Thymus (tissue), 11 donors: ENCODE measurements around the gene TMEM235. TPM values are rescaled to one million over a fixed set of nuclear protein-coding genes. Genes with fewer than 3 reads are reported as not detected.

Experiments used
- DNase-seq, 9 donors: peaks; one replicate each; pipeline ENCODE4 v3.0.0-alpha.2; 2013; ENCODE audit warnings: low spot score in 9 of 9, low read depth in 6 of 9, missing footprints in 1 of 9
- H3K27ac ChIP-seq, 2 donors: one replicate each; pipeline ENCODE4 v1.5.1; 2013; ENCODE audit warnings: control low read depth in 1 of 2, low read depth in 1 of 2, low read length in 1 of 2, mild to moderate bottlenecking in 1 of 2, moderate library complexity in 1 of 2
- H3K27me3 ChIP-seq, 2 donors: one replicate each; pipeline ENCODE4 v1.5.1; 2013; ENCODE audit warnings: low read length in 1 of 2; ENCODE audit not compliant: control insufficient read depth in 2 of 2, insufficient read depth in 1 of 2
- H3K36me3 ChIP-seq, 2 donors: one replicate each; pipeline ENCODE4 v1.5.1; 2013; ENCODE audit warnings: low read length in 1 of 2, mild to moderate bottlenecking in 1 of 2, moderate library complexity in 1 of 2; ENCODE audit not compliant: control insufficient read depth in 2 of 2, insufficient read depth in 2 of 2
- H3K4me1 ChIP-seq, 2 donors: one replicate each; pipeline ENCODE4 v1.5.1; 2013; ENCODE audit warnings: low read length in 2 of 2; ENCODE audit not compliant: control insufficient read depth in 2 of 2, insufficient read depth in 2 of 2
- H3K4me3 ChIP-seq, 2 donors: one replicate each; pipeline ENCODE4 v1.5.1; 2013; ENCODE audit warnings: low read length in 2 of 2, control low read depth in 1 of 2, mild to moderate bottlenecking in 1 of 2
- H3K9me3 ChIP-seq, 2 donors: one replicate each; pipeline ENCODE4 v1.5.1; 2013; ENCODE audit warnings: low read length in 1 of 2, mild to moderate bottlenecking in 1 of 2; ENCODE audit not compliant: control insufficient read depth in 2 of 2, insufficient read depth in 1 of 2
- WGBS: extraction: QIAGEN DNeasy Blood & Tissue Kit; methylation state at CpG from one replicate; pipeline ENCODE4 v1.1.7; 2013; 5-methylcytosine and 5-hydroxymethylcytosine counted together
- polyA plus RNA-seq: library from polyadenylated mRNA; stranded (reverse); fragments of 200-250 nt; gene quantifications from one replicate; pipeline ENCODE4 v1.2.3, GENCODE V29; 2013
- total RNA-seq: library from RNA; stranded (reverse); fragments of 120-200 nt; gene quantifications from one replicate; pipeline ENCODE4 v1.2.4, GENCODE V29; 2013
- donor health status: healthy.

The TMEM235 gene
- total and polyA plus RNA-seq, 2 donors = 0.50 to 1.8 TPM

DNA sequence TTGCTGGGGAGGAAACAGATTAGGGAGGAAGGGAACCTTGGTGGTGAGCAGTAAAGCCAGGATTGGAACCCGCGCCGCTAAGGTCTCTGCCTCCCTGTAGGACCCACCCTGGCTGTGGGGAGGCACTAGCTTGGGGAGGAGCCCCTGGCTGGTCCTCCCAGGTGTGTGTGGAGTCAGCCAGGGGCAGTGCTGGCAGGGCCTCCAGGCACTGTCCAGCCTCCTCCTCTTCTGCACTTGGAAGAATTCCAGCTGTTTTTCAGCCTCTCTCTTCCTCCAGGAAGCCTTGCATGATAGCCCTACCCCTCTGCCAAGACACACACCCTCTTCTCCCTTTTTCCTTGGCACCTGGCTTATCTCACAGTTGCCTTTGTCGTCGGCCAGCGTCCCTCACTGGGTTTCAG lies 34.8 kb downstream of the TMEM235 start:
- Histone ChIP-seq H3K36me3 (peaks cover 0 to 6% of the 10 kb centered on the region in 2 donors), H3K27me3 (no peaks in the 10 kb centered on the region), H3K27ac (peak overlapping the region in 1 of 2 donors; percentile 44), H3K4me3 (no peak overlapping the region), H3K4me1 (peaks cover 52 to 93% of the 10 kb centered on the region in 2 donors), H3K9me3 (peaks cover 0 to 7% of the 10 kb centered on the region in 2 donors)
- DNase-seq = no peak
- WGBS = 96% methylated on average over 6 of the region's 6 CpGs

DNA sequence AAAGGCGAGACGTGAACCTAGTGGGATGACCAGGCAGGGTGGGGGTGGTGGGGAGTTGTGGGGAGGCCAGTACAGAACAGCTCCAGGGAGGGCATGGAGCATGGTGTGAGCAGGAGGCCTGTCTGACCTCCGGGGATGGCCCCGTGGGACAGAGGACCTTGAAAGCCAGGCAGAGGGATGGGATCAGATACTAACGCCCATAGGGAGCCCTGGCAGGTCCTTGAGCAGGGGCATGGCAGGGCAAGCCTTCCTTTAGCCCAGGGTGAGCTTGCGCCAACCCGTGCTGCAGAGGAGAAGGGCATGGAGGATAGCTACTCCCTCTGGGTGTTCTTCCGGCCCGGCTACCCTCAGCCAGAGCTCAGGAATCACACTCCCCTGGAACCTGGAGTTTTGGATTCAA lies 35.3 kb downstream of the TMEM235 start:
- H3K27ac ChIP-seq = peak overlapping the region in 1 of 2 donors; percentile 44
- DNase-seq = no peak
- H3K4me1 ChIP-seq = peaks cover 52 to 94% of the 10 kb centered on the region in 2 donors
- H3K9me3 ChIP-seq = peaks cover 0 to 7% of the 10 kb centered on the region in 2 donors
- no peaks in the 10 kb centered on the region for H3K27me3 ChIP-seq
- H3K36me3 ChIP-seq = peaks cover 0 to 6% of the 10 kb centered on the region in 2 donors
- no peak overlapping the region for H3K4me3 ChIP-seq
- 99% methylated on average over 9 of the region's 9 CpGs for WGBS

DNA sequence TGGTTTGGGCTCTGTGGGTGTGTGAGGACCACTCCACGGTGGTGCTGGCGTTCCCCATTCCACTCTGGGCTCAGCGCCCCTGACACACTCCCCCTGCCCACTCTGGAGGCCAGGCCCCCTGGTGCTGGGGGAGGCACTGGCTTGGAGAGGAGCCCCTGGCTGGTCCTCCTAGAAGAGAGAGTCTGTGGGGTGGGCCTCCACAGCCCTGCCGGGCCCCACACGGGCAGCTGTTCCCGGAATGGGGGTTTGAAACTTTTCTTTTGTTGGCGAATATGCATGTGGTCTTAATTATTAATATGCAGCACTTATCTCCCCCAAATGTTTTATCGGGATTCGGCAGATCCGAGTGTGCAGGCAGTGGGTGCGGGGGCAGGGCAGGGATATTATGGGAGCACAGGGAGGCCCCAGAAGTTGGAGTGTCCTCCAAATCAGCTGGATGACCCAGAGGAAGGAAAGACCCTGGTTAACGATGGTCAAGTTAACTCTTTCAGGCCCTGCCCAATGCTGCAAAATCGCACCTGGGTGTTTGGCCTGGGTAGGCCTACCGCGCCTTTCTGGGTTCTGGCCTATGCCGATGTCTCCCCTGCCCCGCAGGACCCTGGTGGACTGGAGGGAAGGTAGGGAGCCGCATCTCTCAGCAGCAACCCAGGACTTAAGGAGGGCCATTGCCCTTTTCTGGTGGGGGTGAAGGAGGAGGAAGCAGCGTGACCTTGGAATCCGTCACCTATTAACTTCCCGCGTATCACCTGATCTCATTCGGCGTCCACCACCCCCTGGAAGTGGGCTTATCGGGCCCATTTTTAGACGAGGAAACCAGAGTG lies 36.0 kb downstream of the TMEM235 start:
- peak overlapping the region in 1 of 2 donors; percentile 44 for H3K27ac ChIP-seq

DNA sequence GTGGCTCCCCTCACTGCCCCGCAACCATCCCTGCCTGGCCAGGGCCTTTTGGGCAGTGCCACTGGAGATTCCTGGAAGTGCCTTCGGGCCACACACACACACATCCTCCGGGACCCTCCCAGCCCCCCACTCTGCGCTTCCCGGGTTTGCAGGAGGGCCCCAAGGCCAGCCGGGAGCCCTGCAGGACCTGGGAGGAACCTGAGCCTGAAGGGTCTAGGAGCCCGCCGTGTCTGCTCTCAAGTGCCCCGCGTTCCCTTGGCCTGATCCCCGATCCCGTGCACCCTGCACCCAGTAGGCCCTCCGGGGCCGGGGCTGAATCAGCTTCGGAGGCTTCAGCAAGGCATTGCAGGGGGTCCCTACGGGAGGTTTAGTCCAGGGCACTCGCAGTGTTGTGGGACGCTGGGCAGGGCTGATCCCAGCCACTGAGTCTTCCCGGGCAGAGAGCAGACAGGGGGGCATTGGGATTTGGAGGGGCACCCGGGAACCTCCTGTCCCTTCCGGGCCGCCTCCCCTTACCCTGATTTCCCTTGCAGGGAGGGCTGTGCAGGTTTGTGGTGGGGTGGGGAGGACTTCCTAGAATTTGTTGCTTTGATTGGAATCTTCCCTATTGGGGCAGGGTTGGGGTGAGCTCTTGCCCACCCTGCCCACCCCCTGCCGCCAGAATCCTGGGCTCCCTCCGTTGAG lies 36.9 kb downstream of the TMEM235 start:
- 91% methylated on average over 24 of the region's 24 CpGs for WGBS
- Histone ChIP-seq H3K27ac (no peak overlapping the region), H3K4me3 (no peak overlapping the region), H3K27me3 (no peaks in the 10 kb centered on the region), H3K4me1 (peaks cover 53 to 94% of the 10 kb centered on the region in 2 donors), H3K9me3 (peaks cover 0 to 13% of the 10 kb centered on the region in 2 donors), H3K36me3 (peaks cover 5 to 6% of the 10 kb centered on the region in 2 donors)
- DNase-seq = no peak

More for the DNA sequence above, 36.0 kb downstream of the TMEM235 start:
- peaks cover 0 to 7% of the 10 kb centered on the region in 2 donors for H3K9me3 ChIP-seq
- H3K4me1 ChIP-seq = peaks cover 51 to 94% of the 10 kb centered on the region in 2 donors
- H3K27me3 ChIP-seq = no peaks in the 10 kb centered on the region
- no peak overlapping the region for H3K4me3 ChIP-seq
- 95% methylated on average over 26 of the region's 26 CpGs for WGBS
- peaks cover 0 to 6% of the 10 kb centered on the region in 2 donors for H3K36me3 ChIP-seq
- no peak for DNase-seq

DNA sequence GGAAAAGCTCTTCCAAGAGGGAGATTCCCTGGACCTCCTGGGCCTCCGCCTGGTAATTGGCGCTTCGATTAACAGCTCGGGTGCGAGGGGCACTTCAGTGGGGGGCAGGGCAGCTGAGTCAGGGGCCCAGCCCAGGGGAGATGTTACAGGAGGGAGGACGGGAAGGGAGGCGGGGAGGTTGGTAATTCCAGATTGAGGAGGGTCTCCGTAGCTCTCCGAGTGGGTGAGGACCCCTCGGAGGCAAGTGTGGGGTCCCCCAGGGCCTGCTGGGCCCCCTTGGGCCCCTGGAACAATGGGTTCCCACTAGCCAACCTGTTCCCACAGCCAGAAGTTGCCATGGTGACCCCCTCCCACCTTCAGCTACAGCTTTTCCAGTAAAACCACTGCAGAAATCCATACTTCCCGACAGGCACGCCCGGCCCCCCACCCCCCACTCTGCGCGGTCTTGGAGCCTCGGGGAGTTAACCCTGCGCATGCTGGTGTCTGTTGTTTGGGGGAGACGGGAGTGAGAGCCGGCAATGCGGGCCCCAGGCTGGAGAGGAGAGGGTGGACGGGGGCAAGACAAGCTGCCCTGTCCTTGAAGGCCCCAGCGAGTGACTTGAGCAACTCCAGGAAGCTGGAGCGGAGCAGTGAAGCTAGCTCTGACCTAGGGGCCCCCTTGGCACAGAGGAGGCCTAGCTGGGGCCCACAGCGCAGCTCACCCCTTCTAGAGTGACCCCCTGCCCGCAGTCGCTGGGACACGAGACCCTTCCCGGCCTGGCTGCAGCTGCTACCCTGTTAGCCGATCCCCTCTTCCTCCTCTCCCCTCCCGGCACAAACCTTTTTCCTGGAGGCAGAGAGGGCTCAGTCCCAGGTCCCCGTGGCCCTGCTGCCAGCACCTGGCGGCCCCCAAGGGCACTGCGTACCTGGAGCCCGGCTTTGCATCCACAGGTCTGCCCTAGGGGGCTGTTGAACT lies 37.8 kb downstream of the TMEM235 start:
- peaks cover 6 to 11% of the 10 kb centered on the region in 2 donors for H3K36me3 ChIP-seq
- no peak overlapping the region for H3K4me3 ChIP-seq
- H3K27ac ChIP-seq = peak overlapping the region; percentile 65 to 89
- WGBS = 91% methylated on average over 34 of the region's 34 CpGs
- no peaks in the 10 kb centered on the region for H3K27me3 ChIP-seq
- H3K4me1 ChIP-seq = peaks cover 53 to 94% of the 10 kb centered on the region in 2 donors
- DNase-seq = no peak
- peaks cover 2 to 20% of the 10 kb centered on the region in 2 donors for H3K9me3 ChIP-seq

DNA sequence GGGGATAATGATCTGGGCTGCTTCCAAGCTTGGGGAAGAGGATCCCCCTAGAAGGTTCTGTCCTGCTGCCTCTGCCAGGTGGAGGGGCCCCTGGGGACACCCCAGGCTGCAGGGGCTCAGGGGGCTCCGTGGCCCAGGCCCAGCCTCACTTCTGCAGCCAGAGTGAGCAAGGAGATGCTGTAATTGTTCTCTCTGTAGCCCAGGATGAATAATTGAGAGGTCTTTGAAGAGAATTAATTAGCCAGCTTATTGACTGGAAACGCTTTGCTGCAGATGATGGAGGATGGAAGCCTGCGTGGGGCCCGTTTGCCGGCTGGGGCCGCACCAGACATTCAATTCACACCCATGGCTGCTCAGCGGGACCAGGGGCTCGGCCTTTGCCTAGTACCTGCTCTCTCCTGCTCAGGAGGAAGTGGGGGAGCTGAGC lies 38.5 kb downstream of the TMEM235 start:
- Histone ChIP-seq H3K9me3 (peaks cover 2 to 20% of the 10 kb centered on the region in 2 donors), H3K4me3 (no peak overlapping the region), H3K36me3 (peaks cover 6 to 11% of the 10 kb centered on the region in 2 donors), H3K27me3 (no peaks in the 10 kb centered on the region), H3K4me1 (peaks cover 54 to 97% of the 10 kb centered on the region in 2 donors), H3K27ac (peak overlapping the region; percentile 65 to 89)
- no peak for DNase-seq
- WGBS = 88% methylated on average over 8 of the region's 8 CpGs

DNA sequence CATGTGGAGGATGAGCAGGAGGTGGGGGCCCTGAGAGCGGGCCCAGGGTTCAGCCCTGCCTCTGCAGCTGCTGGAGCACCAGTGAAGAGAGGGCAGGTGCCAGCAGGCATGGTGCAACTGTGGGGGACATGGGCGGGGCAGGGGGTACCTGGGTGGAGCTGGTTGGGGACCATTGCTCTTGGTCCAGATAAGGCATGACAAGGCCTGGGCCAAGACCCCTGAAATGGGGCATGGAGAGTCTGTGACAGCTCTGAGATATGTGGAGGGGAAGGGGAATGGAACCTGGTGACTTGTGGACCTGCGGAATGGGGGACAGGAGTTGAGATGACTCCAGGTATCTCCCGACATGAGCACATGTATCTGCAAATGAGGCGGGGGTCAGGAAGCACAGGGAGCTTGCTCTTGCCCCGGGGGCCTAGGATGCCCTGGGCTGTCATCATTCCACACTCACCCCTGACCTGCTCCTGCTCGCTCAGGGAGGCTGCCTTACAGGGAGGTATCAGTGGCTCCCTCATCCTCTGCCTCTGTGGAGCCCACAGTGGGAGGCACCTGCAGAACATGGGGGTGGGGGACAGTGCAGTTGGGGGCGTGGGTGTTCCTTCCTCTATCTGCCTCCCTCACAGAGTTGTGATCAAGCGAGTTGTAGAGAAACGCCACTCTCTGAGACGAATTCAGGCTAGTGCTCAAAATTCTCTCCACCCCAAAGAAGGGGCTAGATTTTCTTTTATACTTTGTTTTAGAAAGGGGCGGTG lies 40.2 kb downstream of the TMEM235 start:
- peaks cover 2 to 27% of the 10 kb centered on the region in 2 donors for H3K9me3 ChIP-seq
- 34% methylated on average over 12 of the region's 12 CpGs for WGBS
- peak overlapping the region; percentile 89 to 96 for H3K27ac ChIP-seq
- peaks cover 6 to 11% of the 10 kb centered on the region in 2 donors for H3K36me3 ChIP-seq
- no peaks in the 10 kb centered on the region for H3K27me3 ChIP-seq
- H3K4me1 ChIP-seq = peaks cover 60 to 96% of the 10 kb centered on the region in 2 donors
- DNase-seq = peak in 4 of 9 donors; percentile 59 to 87 (median 75)
- H3K4me3 ChIP-seq = peak overlapping the region in 1 of 2 donors; percentile 8
